GM10266 (cell line): ENCODE results near the gene RBM44.

Experiments used
- DNase-seq: peaks from one replicate; pipeline ENCODE4 v3.0.0; 2012; ENCODE audit errors: extremely low spot score
- CTCF ChIP-seq: IDR thresholded peaks from 2 replicates; pipeline ENCODE4 v1.5.1; 2012; ENCODE audit warnings: mild to moderate bottlenecking, low read depth; ENCODE audit not compliant: control insufficient read depth, insufficient read depth; ENCODE audit errors: missing control alignments

The RBM44 gene

GRCh38 chr2:237786936-237787335 lies 11.6 kb upstream of the RBM44 start:
- TF ChIP-seq CTCF = no peak
- no peak for DNase-seq

GRCh38 chr2:237790353-237790752 lies 8.2 kb upstream of the RBM44 start:
- TF ChIP-seq CTCF = no peak
- no peak for DNase-seq

GRCh38 chr2:237791977-237792727 lies 6.4 kb upstream of the RBM44 start:
- no peak for DNase-seq

DNA sequence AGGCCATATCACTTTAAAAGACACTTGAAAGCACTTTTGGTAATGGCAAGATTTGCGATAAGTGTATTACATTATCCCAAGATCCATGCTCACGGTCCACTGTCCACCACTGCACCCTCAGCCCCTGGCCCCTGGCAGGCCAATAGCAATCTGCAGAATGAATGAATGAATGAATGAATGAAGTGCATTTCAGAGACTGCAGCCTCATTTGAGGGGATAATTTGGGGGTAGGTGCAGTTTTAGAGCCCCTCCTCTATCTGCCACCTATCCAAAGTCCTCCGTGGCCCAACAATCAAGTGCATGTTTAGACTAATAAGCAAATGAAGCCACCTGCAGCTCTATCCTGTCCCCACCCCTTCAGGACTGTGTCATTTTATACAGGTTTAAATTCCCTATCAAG lies 1.3 kb upstream of the RBM44 start:
- TF ChIP-seq CTCF = no peak
- no peak for DNase-seq

More at GRCh38 chr2:237791977-237792727, 6.4 kb upstream of the RBM44 start:
- peak; percentile 3 for TF ChIP-seq CTCF

GRCh38 chr2:237799060-237799428 lies 465 bp downstream of the RBM44 start:
- DNase-seq = no peak
- no peak for TF ChIP-seq CTCF

- DNase-seq = no peak
- no peak for TF ChIP-seq CTCF
Observed at GRCh38 chr2:237801466-237801865, 2.9 kb downstream of the RBM44 start.

DNA sequence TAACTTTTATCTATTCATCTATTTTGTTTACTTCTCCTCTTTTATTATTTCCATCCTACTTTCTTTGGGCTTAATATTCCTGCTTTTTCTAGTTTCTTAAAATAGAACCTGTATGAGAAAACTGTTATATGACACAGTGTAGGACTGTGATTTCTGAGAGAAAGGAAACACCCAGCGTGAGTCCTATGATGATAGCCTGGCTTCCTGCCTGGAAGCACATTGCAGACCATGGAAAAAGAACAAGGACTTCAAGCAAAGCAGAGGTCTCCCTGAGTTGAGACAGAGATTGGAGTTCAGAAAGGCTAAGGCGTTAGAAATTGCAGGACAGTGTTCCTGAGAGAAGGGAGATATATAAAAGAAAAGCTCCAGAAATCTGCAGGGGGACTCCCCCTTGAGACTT lies 7.8 kb downstream of the RBM44 start:
- no peak for TF ChIP-seq CTCF
- DNase-seq = no peak
